K562 (cell line): Measurements from ENCODE around the gene DYNC2LI1. TPM values are rescaled to one million over a fixed set of nuclear protein-coding genes. Genes with fewer than 3 reads are reported as not detected.

Experiments used
- ATAC-seq: fragments of 200-7000 bp; cut with Tn5 transposase; 3 replicates; pipeline ENCODE4 v1.9.1; 2020; ENCODE audit warnings: moderate library complexity
- BruUV-seq: library from RNA; stranded (reverse); fragments of 400-500 nt; replicated peaks from 2 replicates; lab custom pipeline; 2021; lab: Mats Ljungman, UMichigan
- CTCF ChIA-PET: fragments of 300-600 bp; formaldehyde crosslinking; extraction: SDS; loops from one replicate; lab custom pipeline; 2021; ENCODE audit warnings: low intra/inter-chr PET ratio; lab: Yijun Ruan, JAX
- POLR2A ChIA-PET: fragments of 300-600, 350-650 bp; sonication (Branson Sonifier 250); formaldehyde crosslinking; extraction: SDS; loops from one replicate; lab custom pipeline; 2021; ENCODE audit warnings: antibody characterized with exemption, inconsistent platforms; lab: Yijun Ruan, JAX
- DNase-seq, 4 experiments: peaks; one replicate each; pipeline versions ENCODE4 v3.0.0 to v3.0.0-alpha.2; 2011 to 2018; ENCODE audit warnings: low spot score in 3 of 4, mixed read lengths in 3 of 4; ENCODE audit errors: extremely low read depth in 1 of 4
- FAIRE-seq: peaks from 2 replicates; lab custom pipeline; 2011; peaks lifted over from hg19 to GRCh38; lab: Jason Lieb, UNC
- H2AFZ ChIP-seq: 2 replicates; pipeline ENCODE4 v1.6.0; 2011; ENCODE audit warnings: low read depth, low read length, control low read depth, inconsistent platforms
- H3K27ac ChIP-seq: fragments of 200-600 bp; 3 replicates; pipeline ENCODE4 v1.8.0; 2011; ENCODE audit warnings: low read depth, mild to moderate bottlenecking, control low read depth, inconsistent platforms, low read length, moderate library complexity, mixed read lengths; ENCODE audit errors: extremely low read depth
- H3K27me3 ChIP-seq, 2 experiments: fragments of 300-600 bp in 1 of 2; 2 replicates in 1 of 2; 3 replicates in 1 of 2; pipeline versions ENCODE4 v1.6.0 to v1.8.0; 2011; ENCODE audit warnings: inconsistent platforms in 2 of 2, low read length in 2 of 2, mild to moderate bottlenecking in 1 of 2, mixed read lengths in 1 of 2, moderate library complexity in 1 of 2; ENCODE audit not compliant: control insufficient read depth in 2 of 2, insufficient read depth in 2 of 2
- H3K36me3 ChIP-seq: fragments of 300-600 bp; 3 replicates; pipeline ENCODE4 v1.8.0; 2011; ENCODE audit warnings: mild to moderate bottlenecking, low read length, inconsistent platforms; ENCODE audit not compliant: control insufficient read depth, insufficient read depth
- H3K4me1 ChIP-seq, 2 experiments: fragments of 200-600 bp in 1 of 2; replicated peaks in 1 of 2; 2 replicates in 1 of 2; 3 replicates in 1 of 2; pipeline versions ENCODE4 v1.5.1 to v1.8.0; 2011; ENCODE audit warnings: inconsistent platforms in 2 of 2, low read length in 2 of 2, mild to moderate bottlenecking in 1 of 2, mixed read lengths in 1 of 2, moderate library complexity in 1 of 2; ENCODE audit not compliant: control insufficient read depth in 2 of 2, insufficient read depth in 2 of 2
- H3K4me2 ChIP-seq: 2 replicates; pipeline ENCODE4 v1.6.1; 2011; ENCODE audit warnings: low read length, control low read depth, inconsistent platforms, mixed read lengths; ENCODE audit not compliant: insufficient read depth
- H3K4me3 ChIP-seq: fragments of 200-600 bp; sonication (generic), shearing (Covaris generic); 2 replicates; pipeline ENCODE4 v1.5.1; 2016; ENCODE audit warnings: control low read depth, inconsistent platforms
- H3K79me2 ChIP-seq: fragments of 200-600 bp; 3 replicates; pipeline ENCODE4 v1.8.0; 2011; ENCODE audit warnings: low read length, inconsistent platforms; ENCODE audit not compliant: control insufficient read depth, insufficient read depth
- H3K9ac ChIP-seq, 2 experiments: 2 replicates each; pipeline versions ENCODE4 v1.6.0 to v1.6.1; 2011; ENCODE audit warnings: low read depth in 2 of 2, low read length in 2 of 2, control low read depth in 1 of 2, inconsistent platforms in 1 of 2, mild to moderate bottlenecking in 1 of 2, mixed read lengths in 1 of 2; ENCODE audit not compliant: insufficient read depth in 1 of 2
- H3K9me1 ChIP-seq: one replicate; pipeline ENCODE4 v1.6.0; 2011; ENCODE audit warnings: inconsistent platforms, mild to moderate bottlenecking, low read length, moderate library complexity; ENCODE audit not compliant: control insufficient read depth, insufficient read depth
- H3K9me3 ChIP-seq: replicated peaks from 2 replicates; pipeline ENCODE4 v1.5.1; 2011; ENCODE audit warnings: low read depth, low read length, inconsistent platforms; ENCODE audit not compliant: control insufficient read depth, insufficient read depth
- H4K20me1 ChIP-seq: replicated peaks from 2 replicates; pipeline ENCODE4 v1.6.1; 2011; ENCODE audit warnings: low read length, inconsistent platforms, mixed read lengths; ENCODE audit not compliant: control insufficient read depth, insufficient read depth
- BCOR ChIP-seq: fragments of 450-650 bp; IDR thresholded peaks from 2 replicates; pipeline ENCODE4 v1.6.1; 2016
- CCAR2 ChIP-seq: fragments of 200-400 bp; formaldehyde crosslinking; IDR thresholded peaks from 2 replicates; pipeline ENCODE4 v1.6.1; 2017; ENCODE audit warnings: mild to moderate bottlenecking, low read depth, low read length
- MCM7 ChIP-seq, 2 experiments: fragments of 450-650 bp; IDR thresholded peaks; 2 replicates each; pipeline ENCODE4 v1.6.1; 2016 to 2018
- NCOR1 ChIP-seq: fragments of 450-650 bp; IDR thresholded peaks from 2 replicates; pipeline ENCODE4 v1.6.1; 2016; ENCODE audit warnings: mild to moderate bottlenecking, moderate library complexity
- PHB ChIP-seq: fragments of 250-450 bp; sonication (Bioruptor Pico); IDR thresholded peaks from 2 replicates; pipeline ENCODE4 v1.5.0; 2021
- SREBF1 ChIP-seq: fragments of 150-350 bp; IDR thresholded peaks from 2 replicates; pipeline ENCODE4 v1.6.1; 2014; ENCODE audit warnings: antibody characterized with exemption, low read depth, low read length, borderline replicate concordance
- ZBTB1 ChIP-seq: sonication (generic); formaldehyde crosslinking; IDR thresholded peaks from 2 replicates; pipeline ENCODE4 v1.8.1; 2023; ENCODE audit warnings: missing genetic modification reagents, low read depth, mild to moderate bottlenecking, borderline replicate concordance
- ZNF431 ChIP-seq: sonication (generic); formaldehyde crosslinking; IDR thresholded peaks from 2 replicates; pipeline ENCODE4 v1.8.0; 2022; ENCODE audit warnings: mild to moderate bottlenecking, missing genetic modification reagents
- WGBS: fragments of 100-300 bp; shearing (Covaris generic); methylation state at CpG from one replicate; pipeline ENCODE4 v1.1.6; 2016; ENCODE audit warnings: low coverage, mixed read lengths; ENCODE audit not compliant: insufficient coverage; ENCODE audit errors: missing lambda C conversion rate; 5-methylcytosine and 5-hydroxymethylcytosine counted together
- in situ Hi-C: fragments of 300-500 bp; cut with MboI; formaldehyde crosslinking; loops from 4 replicates; pipeline ENCODE4 v1.15.0; 2018; ENCODE audit warnings: inconsistent platforms, mixed read lengths
- intact Hi-C: fragments of 100-400 bp; cut with micrococcal nuclease; formaldehyde crosslinking; loops from 2 replicates; pipeline ENCODE4 v1.14.2; 2022
- polyA plus RNA-seq, 8 experiments: library from polyadenylated mRNA; depleted of rRNA in 4 of 8; stranded (reverse) in 5 of 8; unstranded in 3 of 8; fragments of >200 nt; fragmentation: Nextera tagmentation in 2 of 8; fragmentation: Illumina TruSeq in 1 of 8; extraction: Ambion mirVana in 2 of 8; extraction: Trizol in 1 of 8; gene quantifications; 2 replicates each; pipeline versions ENCODE4 v1.2.1 to v1.2.3, GENCODE V29; 2011 to 2014; ENCODE audit warnings: inconsistent platforms in 1 of 8, missing spikeins in 1 of 8
- total RNA-seq, 7 experiments: library from RNA; depleted of rRNA in 6 of 7; stranded (reverse); fragments of >200 nt in 6 of 7; fragmentation: Illumina TruSeq in 2 of 7; extraction: Trizol in 2 of 7; gene quantifications; 2 replicates each; pipeline versions ENCODE4 v1.2.1 to v1.2.3, GENCODE V29; 2011 to 2021; ENCODE audit warnings: low replicate concordance in 1 of 7
- TF ChIP-seq, protein P1 (sequence below), 2 experiments: fragments of 450-650 bp; IDR thresholded peaks; 2 replicates each; pipeline ENCODE4 v1.6.1; 2016; ENCODE audit warnings: mild to moderate bottlenecking in 2 of 2, borderline replicate concordance in 1 of 2, low read depth in 1 of 2, moderate library complexity in 1 of 2
- TF ChIP-seq, protein P2 (sequence below): IDR thresholded peaks from 3 replicates; pipeline ENCODE4 v1.6.1; 2011; ENCODE audit warnings: borderline replicate concordance, mild to moderate bottlenecking, moderate library complexity; ENCODE audit not compliant: insufficient read length; ENCODE audit errors: extremely low read depth

DYNC2LI1 gene
- total and polyA plus RNA-seq, 9 of the 15 experiments (the other 6 are each of a cell fraction or from before 2014, with no cell fraction given) = 12.5 to 42.2 (median 25.8) TPM

DNA sequence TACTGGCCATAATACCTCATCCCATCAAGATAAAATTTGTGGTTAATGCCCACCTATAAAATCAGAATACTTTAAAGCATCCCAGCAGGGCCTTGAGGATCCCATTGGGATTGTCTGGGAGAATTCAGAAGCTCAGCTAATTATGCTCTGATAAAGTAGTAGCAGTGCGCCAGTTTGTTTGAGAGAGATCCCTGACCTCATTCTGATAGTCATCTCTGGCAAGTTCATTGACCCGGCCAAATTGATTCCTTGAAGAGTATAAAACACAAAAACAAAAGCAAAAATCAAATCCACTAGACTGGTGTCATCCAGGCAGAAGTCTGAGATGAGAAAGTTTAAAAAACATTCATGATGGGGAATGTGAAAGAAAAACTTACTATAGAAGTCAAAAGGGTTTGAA lies 50.7 kb downstream of the DYNC2LI1 start:
- H2AFZ ChIP-seq = no peak overlapping the region
- WGBS = 11% methylated on average over 2 of the region's 2 CpGs
- DNase-seq (no peak), ATAC-seq (no peak), FAIRE-seq (no peak)
- ChIA-PET POLR2A (interaction anchor here (0.6 to 1.5 kb wide), 2 partner anchors 10 to 11 kb away, joined by 3 to 6 read pairs; no protein-coding TSS in a partner anchor), CTCF (no interaction called here)
- no peaks in the 10 kb centered on the region for H3K36me3 ChIP-seq
- no peaks in the 10 kb centered on the region for H3K9me3 ChIP-seq
- H3K4me3 ChIP-seq = no peak overlapping the region
- no TSS peak for BruUV-seq
- H3K9me1 ChIP-seq = no peaks in the 10 kb centered on the region
- H3K9ac ChIP-seq = no peak overlapping the region
- intact Hi-C loops = no loop called here
- TF ChIP-seq, protein P1, sequence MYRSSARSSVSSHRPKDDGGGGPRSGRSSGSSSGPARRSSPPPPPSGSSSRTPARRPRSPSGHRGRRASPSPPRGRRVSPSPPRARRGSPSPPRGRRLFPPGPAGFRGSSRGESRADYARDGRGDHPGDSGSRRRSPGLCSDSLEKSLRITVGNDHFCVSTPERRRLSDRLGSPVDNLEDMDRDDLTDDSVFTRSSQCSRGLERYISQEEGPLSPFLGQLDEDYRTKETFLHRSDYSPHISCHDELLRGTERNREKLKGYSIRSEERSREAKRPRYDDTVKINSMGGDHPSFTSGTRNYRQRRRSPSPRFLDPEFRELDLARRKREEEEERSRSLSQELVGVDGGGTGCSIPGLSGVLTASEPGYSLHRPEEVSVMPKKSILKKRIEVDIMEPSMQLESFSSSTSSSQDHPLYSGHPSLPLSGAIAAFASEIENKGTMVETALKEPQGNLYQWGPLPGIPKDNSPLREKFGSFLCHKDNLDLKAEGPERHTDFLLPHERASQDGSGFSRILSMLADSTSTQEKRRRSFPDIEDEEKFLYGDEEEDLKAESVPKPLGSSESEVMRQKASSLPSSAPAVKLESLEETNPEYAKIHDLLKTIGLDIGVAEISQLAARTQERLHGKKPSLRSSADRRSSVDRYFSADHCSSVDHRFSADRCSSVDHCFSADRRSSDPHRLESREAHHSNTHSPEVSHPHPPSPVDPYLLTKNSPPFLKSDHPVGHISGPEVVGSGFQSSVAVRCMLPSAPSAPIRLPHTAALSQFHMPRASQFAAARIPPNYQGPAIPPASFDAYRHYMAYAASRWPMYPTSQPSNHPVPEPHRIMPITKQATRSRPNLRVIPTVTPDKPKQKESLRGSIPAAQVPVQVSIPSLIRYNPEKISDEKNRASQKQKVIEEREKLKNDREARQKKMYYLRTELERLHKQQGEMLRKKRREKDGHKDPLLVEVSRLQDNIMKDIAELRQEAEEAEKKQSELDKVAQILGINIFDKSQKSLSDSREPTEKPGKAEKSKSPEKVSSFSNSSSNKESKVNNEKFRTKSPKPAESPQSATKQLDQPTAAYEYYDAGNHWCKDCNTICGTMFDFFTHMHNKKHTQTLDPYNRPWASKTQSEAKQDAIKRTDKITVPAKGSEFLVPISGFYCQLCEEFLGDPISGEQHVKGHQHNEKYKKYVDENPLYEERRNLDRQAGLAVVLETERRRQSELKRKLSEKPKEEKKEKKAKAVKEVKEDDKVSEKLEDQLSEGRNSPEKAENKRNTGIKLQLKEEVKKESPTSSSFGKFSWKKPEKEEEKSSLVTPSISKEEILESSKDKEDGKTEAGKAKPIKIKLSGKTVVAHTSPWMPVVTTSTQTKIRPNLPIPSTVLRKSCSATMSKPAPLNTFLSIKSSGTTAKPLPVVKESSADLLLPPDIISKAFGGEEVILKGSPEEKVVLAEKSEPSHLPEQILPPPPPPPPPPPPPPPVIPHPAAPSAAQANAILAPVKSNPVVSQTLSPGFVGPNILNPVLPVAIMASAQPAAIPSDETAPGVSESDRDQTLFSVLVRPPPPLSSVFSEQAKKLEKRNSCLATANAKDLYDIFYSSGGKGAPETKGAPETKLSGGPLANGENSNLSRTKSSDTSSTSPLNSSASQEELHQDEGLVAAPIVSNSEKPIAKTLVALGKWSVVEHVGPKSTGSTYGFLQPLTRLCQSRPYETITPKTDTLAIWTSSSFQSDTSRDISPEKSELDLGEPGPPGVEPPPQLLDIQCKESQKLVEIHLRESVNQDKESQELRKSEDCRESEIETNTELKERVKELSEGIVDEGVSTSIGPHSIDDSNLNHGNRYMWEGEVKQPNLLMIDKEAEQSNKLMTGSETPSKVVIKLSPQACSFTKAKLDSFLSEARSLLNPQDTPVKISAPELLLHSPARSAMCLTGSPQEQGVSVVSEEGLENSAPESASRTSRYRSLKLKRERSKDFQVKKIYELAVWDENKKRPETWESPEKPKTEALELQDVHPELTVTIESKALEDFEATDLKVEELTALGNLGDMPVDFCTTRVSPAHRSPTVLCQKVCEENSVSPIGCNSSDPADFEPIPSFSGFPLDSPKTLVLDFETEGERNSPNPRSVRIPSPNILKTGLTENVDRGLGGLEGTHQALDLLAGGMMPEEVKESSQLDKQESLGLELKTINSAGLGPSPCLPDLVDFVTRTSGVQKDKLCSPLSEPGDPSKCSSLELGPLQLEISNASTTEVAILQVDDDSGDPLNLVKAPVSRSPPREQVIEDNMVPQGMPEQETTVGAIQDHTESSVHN (IDR thresholded peaks at IDR 0.05; ENCODE audit: borderline replicate concordance in 1 of 2, low read depth in 1 of 2) = no peak
- TF ChIP-seq, protein P2, sequence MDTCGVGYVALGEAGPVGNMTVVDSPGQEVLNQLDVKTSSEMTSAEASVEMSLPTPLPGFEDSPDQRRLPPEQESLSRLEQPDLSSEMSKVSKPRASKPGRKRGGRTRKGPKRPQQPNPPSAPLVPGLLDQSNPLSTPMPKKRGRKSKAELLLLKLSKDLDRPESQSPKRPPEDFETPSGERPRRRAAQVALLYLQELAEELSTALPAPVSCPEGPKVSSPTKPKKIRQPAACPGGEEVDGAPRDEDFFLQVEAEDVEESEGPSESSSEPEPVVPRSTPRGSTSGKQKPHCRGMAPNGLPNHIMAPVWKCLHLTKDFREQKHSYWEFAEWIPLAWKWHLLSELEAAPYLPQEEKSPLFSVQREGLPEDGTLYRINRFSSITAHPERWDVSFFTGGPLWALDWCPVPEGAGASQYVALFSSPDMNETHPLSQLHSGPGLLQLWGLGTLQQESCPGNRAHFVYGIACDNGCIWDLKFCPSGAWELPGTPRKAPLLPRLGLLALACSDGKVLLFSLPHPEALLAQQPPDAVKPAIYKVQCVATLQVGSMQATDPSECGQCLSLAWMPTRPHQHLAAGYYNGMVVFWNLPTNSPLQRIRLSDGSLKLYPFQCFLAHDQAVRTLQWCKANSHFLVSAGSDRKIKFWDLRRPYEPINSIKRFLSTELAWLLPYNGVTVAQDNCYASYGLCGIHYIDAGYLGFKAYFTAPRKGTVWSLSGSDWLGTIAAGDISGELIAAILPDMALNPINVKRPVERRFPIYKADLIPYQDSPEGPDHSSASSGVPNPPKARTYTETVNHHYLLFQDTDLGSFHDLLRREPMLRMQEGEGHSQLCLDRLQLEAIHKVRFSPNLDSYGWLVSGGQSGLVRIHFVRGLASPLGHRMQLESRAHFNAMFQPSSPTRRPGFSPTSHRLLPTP = no peak
- TF ChIP-seq NCOR1 (no peak), PHB (CRISPR knock-in tag) (no peak), ZBTB1 (CRISPR knock-in tag) (no peak), ZNF431 (no peak), BCOR (no peak), MCM7 (IDR thresholded peaks at IDR 0.05) (no peak), SREBF1 (no peak), CCAR2 (no peak)
- no peaks in the 10 kb centered on the region for H3K4me1 ChIP-seq
- peaks cover 13 to 33% of the 10 kb centered on the region in 2 experiments; a peak in 4 of 5 replicates for H3K27me3 ChIP-seq
- no peak overlapping the region for H3K4me2 ChIP-seq
- in situ Hi-C loops = no loop called here
- H4K20me1 ChIP-seq = no peaks in the 10 kb centered on the region; the same call in 1 of the 2 replicates
- H3K27ac ChIP-seq = no peak overlapping the region
- H3K79me2 ChIP-seq = no peaks in the 10 kb centered on the region
